GM19035 (cell line): ENCODE data around the gene EEFSEC.

Source experiments
- ATAC-seq: cut with Tn5 transposase; IDR thresholded peaks from one replicate; pipeline ENCODE4 v1.9.1; 2021; ENCODE audit not compliant: unreplicated experiment

The EEFSEC gene

DNA sequence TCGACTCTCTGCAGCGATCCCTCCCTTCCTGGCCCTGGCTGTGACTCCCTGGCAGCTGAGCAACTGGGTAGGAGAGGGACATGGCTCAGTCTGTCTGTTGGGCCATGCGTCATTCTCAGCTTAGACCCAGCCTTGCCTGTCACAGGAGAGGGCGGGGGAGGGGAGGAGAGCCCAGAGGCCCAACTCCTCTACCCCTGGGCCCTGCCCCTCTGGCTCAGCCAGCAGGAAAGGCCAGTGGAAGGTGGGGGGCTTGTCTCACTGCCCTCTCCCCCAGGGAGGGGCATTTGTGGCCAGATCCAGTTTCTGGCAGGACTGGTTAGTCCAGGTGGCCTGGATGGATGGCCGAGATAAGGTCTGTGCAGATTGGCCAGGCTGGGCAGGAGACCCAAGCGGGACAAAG, 281.8 kb downstream of the EEFSEC start:
- no peak for ATAC-seq

DNA sequence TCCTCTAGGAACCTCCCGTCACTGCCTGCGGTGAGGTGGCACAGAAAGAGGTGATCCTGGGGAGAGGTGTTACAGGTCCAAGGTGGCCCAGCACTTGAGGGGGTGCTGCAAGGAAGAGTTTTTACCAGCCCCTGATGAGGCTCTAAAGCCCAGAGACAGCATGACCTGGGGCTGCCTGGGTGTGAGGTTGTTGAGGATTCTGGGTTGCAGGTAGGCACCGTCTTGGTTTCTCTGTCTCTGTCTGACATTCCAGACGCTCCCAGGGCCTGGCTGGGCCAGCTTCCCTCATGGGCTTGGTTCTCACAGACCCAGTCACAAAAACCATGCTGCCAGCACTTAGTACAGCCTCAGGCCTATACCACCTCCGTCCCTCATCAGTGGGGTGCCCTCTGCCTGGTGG, 282.3 kb downstream of the EEFSEC start:
- no peak for ATAC-seq

DNA sequence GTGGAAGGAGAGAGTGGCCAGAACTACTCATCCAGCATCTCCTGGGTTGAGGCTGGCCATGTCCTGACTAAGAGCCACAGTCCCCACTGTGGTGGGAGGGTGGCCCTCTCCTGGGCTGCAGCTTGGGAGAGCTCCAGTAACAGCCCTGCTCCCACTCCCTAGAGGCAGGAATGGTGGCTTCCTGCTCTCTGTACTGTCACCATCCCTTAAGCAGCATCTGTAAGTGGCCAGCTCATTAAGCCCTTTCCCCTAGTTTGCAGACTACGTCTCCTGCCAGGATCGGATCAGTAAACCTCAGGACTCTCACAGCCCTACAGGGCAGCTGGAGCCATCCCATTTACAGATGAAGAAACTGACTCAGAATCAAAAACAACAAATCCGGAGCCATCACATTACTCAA, 282.9 kb downstream of the EEFSEC start:
- ATAC-seq, result no peak

DNA sequence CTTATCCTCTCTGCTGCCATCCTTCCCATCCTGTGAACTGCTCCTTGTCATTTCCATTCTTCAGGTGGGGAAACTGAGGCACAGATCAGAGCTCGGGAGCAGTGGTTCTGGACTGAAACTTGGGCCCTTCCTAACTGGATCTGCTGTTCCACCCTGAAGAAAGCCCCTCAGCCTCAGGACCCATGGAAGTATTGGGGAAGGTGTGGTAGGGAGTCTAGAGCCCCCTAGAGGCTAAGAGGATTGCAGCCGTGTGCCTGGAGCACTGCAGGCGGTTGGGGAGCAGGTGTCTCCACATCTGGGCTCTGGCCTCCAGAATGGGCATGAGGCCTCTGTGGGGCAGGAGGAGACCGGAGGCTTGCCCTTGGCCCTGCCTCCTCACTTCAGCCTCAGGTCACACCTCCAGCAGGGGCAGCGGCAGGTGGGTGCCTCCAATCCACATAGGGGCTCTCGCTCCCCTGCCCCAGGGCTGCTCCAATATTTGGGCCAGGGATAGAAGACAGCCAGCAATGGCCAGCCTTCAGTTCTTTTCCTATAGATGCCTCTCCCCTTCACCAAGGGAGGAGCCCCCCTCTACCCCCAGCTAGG, 285.3 kb downstream of the EEFSEC start:
- ATAC-seq, result no peak

DNA sequence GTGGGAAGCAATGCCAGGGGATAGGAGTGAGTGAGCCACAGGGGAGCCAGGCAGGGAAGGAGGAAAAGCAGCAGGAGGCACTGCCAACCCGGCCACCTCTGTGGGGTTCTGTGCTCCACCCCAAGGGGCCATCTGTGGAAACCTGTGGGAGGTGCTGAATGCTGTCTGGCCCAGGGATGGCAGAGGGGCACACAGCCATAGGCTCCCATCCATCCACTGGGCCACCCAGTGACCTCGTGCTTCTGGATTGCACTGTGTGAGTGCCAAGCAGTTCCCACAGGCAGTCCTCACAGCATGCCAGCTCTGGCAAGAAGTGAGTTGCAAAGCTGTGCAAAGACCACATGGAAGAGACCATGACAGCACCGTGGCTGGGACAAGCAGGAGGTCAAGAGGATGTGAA, 285.9 kb downstream of the EEFSEC start:
- ATAC-seq, result no peak

DNA sequence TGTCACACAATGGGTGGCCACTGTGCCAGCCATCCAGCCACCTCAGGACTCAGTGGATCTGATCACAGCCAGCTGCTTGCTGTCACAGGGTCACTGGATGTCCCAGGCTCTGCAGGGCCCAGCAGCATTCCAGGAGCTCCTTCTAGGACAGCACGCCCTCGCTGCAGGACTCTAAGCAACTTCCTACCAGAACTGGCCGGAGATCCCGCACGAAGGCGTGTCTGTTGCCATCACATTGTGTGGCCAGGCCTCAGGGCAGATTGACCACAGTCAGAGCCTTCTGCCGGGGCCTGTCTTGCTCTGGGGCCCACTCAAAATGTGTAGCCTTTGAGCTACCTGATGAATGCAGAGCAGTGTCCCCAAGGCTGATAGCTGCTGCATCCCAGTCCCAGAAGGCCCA, 288.8 kb downstream of the EEFSEC start:
- no peak for ATAC-seq

GRCh38 chr3:128442949-128443348, 289.7 kb downstream of the EEFSEC start:
- no peak for ATAC-seq

DNA sequence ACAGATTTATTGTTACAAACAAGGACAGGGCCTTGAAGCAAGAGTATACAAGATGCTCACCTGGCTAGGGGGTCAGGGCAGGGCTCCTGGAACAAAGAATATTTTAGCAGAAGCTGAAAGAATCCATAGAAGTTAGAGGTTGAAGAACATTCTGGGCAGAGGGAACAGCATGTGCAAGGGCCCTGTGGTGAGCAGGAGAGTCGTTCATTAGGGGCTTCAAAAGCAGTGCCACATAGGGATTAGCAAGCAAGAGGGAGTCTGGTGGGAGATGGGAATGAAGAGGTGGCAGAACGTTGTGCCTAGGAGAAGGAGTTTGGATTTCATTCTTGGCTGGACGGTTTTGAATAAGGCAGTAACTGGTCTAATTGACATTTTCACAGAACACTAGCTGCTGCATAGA, 290.5 kb downstream of the EEFSEC start:
- ATAC-seq, result no peak

- no peak for ATAC-seq
Observed at GRCh38 chr3:128445357-128445756, 292.1 kb downstream of the EEFSEC start.

- no peak for ATAC-seq
Observed at GRCh38 chr3:128446821-128447220, 293.5 kb downstream of the EEFSEC start.

DNA sequence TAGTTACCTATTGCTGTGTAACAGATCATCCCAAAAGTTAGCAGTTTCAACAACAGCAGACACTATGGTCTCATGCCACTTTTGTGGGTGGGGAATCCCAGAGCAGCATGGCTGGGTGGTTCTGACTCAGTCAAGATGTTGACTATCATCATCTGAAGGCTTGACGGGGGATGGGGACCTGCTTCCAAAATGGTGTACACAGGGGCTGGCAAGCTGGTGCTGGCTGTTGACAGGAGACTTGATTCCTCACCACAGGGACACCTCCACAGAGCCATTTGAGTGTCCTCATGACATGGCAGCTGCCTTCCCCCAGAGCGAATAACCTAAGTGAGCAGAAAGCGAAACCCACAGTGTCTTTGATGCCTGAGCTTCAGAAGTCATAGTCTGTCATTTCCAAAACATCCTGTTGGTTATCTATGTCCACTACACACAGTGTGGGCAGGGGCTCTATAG, 294.3 kb downstream of the EEFSEC start:
- peak; percentile 58 for ATAC-seq

- no peak for ATAC-seq
Observed at GRCh38 chr3:128448491-128448890, 295.2 kb downstream of the EEFSEC start.

- ATAC-seq, result no peak
Observed at GRCh38 chr3:128449111-128449638, 295.9 kb downstream of the EEFSEC start.

GRCh38 chr3:128452120-128452519, 298.8 kb downstream of the EEFSEC start:
- no peak for ATAC-seq

DNA sequence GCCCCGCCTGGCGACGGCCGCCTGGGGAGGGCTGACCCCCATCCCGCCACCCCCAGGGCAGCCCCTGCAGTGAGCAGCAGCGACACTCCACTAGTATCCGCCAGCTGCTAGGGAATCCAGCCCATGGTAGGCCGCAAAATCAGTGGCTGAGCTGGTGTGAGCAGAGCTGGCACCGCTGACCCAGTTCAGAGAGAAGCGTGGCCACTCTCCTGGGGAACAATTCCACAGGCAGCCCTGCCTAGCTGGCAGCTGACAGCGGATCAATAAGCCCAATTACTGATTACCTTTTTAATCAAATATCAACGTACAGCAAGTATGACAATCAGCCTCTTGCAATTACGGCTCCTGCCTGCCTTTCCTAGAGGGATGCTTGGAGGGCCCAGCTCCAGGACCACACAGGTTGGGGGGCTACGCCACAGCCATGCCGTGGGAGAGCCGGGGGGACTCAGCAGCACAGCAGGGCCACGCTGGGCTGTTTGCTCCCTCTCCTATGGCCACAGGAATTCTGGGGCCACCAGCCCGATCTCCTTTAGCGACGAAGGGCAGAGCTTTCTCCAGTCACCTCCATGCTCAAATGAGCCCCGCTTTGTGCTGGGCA, 299.5 kb downstream of the EEFSEC start:
- no peak for ATAC-seq

DNA sequence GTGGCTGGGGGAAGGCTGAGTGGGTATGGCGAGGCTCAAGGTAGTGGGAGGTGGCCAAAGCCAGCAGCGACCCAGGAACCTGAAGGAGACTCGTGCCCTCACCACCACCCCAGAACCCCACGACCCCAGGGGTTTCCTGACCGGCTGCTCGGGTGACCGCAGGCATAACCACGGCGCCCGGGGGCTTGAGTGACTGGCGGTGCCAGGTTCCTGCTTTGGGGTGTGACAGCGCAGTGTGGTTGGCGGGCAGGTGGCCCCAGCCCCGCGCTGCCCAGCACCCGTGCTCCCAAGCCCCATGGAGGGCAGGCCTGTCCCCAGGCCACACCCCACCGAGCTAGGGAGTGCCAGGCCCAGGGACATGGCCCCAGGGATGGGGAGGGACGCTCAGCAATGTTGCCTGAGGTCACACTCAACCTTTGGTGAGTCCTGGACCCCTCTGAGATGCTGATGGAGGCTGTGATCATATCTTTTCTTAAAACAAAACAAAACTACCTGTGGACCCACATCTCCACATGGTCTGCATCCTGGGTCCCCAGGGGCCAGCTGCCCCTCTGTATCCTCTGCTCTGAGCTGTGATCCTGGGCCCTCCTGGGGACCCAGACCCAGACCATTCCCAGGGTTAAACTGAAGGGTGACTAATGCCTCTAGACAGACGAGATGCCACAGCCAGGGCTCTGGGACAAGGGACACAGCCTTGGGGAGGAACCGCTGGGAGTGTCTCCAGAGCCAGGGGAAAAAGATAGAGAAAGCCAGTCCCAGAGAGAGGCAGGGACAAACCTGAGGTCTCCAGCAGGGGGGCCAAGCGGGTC, 300.4 kb downstream of the EEFSEC start:
- ATAC-seq, result no peak

DNA sequence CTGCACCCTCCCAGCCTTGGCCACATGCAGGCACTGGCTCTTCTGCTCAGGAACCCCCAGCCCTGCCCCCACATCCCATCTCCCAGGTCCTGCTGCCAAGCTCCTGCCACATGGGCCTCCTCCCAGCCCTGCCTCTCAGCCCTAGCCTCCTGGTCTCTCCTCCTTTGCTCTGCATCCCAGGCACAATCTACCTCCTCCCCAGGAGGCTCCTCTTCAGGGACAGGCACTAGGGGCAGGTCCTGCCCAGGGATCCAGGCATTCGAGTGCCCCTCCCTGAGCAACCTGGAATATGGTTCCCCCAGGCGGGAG, 301.0 kb downstream of the EEFSEC start:
- ATAC-seq, result no peak

DNA sequence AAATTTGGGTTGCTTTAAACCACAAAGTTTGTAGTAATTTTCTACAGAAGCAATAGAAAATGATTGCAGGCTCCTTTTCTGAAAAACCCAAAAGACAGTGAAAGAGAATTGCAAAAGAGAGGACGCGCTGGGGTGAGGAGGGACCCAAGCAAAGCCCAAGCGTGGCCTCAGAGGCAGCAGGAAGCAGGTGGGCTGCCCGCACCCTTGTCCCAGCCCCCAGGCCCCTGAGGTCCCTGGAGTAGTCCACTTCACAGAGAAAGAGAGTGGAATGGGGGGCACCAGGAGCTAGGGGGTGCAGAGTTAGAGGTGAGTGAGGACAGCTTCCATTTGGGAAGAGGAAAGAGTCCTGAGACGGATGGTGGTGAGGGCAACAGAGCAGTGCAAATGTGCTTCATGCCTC, 301.8 kb downstream of the EEFSEC start:
- ATAC-seq, result no peak

DNA sequence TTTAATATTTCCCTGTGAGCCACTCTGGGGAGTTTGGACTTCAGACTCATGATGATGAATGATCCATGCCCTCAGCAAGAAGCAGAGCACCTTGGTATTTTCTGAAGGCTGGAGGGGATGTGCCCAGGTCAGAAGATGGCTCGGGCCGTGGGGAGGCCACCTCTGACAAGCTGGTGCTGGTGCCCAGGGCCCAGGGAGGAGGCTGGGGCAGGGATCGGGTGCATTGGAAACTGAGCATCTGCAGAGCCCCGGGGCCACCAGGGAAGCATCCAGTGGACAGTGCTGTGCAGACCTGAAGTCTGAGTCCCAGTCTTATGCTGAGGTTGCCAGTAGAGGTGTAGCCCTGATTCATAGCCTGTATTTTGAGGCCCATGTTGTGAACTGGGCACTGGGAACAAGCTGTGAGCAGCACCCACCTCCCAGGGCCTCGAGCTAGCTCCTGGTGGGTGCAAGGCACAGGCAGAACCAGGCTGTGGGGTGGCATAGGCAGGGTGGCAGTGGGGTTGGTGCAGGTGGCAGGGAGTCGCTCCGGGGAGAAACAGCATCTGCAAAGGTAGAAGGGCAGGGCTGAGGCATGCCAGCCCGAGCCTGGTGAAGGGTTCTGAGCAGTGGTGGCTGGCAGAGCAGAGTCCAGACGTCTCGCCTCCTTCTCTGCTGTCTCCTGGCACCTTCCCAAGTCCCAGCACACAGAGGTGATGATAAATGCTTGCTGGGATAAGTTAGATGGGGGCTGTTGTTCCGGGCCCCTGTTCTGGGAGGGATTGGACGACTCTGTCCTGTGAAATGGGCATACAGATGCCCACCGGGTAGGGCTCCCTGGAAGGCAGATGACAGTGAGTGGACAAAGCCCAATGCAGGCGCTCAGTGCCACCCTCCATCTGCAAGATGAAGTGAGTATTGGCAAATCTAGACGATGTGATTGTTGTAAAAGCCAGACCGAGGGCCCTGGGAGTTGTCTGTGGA, 302.8 kb downstream of the EEFSEC start:
- ATAC-seq, result no peak

DNA sequence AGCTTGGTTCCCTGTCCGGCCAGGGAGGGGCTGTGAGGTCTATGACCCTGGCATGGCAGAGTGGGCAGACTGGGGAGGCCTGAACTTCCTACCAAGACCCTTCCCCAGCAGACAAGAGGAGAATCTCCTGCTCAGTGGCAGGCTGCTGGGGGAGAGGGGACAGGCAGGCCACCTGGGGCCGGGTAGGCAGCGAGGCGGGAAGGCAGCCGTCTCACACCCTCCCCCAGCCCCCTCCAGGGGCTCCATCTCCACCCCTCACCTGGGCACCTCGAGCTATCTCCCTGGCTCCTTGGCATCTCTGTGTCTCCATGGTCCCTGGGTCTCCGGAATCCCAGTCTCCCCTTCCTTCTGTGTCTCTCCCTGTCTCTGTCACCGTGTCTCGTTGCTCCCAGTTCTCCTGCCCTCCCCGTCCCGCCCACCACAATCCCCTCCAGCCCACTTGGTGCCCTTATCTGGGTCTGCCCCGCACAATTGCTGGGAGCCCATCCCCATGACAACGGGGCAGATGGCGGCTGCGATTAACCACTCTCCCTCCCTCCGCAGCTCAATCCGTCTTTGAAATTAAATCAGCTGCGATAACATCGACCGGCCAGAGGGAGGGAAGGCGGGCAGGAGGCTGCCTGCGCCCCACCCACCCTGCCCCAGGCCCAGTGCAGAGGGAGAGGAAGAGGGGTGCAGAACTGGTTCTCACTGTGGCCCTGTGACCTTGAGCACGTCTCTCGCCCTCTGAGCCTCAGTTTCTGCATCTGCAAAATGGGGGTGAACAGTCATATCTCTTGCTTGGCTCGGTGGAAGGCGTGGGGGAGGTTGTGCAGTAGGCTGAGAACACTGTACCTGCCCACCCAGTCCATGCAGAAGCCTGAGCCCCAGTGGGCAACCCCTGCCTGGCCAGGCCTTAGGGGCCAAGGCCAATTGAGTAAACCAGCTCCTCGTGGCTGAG, 303.8 kb downstream of the EEFSEC start:
- ATAC-seq, result no peak
